Caco-2 (cell line): ENCODE results near the gene HSPE1. TPM values are rescaled to one million over a fixed set of nuclear protein-coding genes. Genes with fewer than 3 reads are reported as not detected.
"Not testable (repeated sequence)": the region's sequence is repeated elsewhere in the genome, so short reads cannot be mapped to it uniquely, and the experiment has no call there.

Source experiments
- Bru-seq: library from RNA; stranded (reverse); fragments of 400-500 nt; gene quantifications from one replicate; lab custom pipeline; 2021; lab: Mats Ljungman, UMichigan
- BruChase-seq, 2 experiments: library from RNA; stranded (reverse); fragments of 400-500 nt; gene quantifications; one replicate each; lab custom pipeline; 2021; lab: Mats Ljungman, UMichigan
- BruUV-seq: library from RNA; stranded (reverse); fragments of 400-500 nt; replicated peaks from 2 replicates; lab custom pipeline; 2021; lab: Mats Ljungman, UMichigan
- CTCF ChIA-PET: fragments of 300-600 bp; sonication (Branson Sonifier 250); formaldehyde crosslinking; loops from one replicate; lab custom pipeline; 2022; ENCODE audit warnings: antibody characterized with exemption; lab: Charles Lee
- POLR2A ChIA-PET: fragments of 300-600 bp; sonication (Branson Sonifier 250); formaldehyde crosslinking; loops from one replicate; lab custom pipeline; 2022; ENCODE audit warnings: antibody characterized with exemption; lab: Charles Lee
- DNase-seq, 2 experiments: peaks; one replicate each; pipeline versions ENCODE4 v3.0.0 to v3.0.0-alpha.2; 2020 to 2022
- H3K27me3 ChIP-seq: replicated peaks from 2 replicates; pipeline ENCODE4 v1.6.0; 2011; ENCODE audit warnings: low read length; ENCODE audit not compliant: control insufficient read depth, insufficient read depth
- H3K36me3 ChIP-seq: 2 replicates; pipeline ENCODE4 v1.5.1; 2011; ENCODE audit warnings: low read length; ENCODE audit not compliant: control insufficient read depth, insufficient read depth
- H3K4me1 ChIP-seq: fragments of 250-450 bp; sonication (Bioruptor Pico); 2 replicates; pipeline ENCODE4 v1.5.1; 2020; ENCODE audit warnings: mild to moderate bottlenecking
- H3K4me3 ChIP-seq: 2 replicates; pipeline ENCODE4 v1.5.1; 2011; ENCODE audit warnings: low read depth, mild to moderate bottlenecking, control low read depth, low read length
- H3K9me3 ChIP-seq: fragments of 250-450 bp; sonication (Bioruptor Pico); 2 replicates; pipeline ENCODE4 v1.5.1; 2020; ENCODE audit warnings: mild to moderate bottlenecking, moderate library complexity
- H3K27ac Mint-ChIP-seq: one replicate; pipeline ENCODE4 v1.8.0; 2022; ENCODE audit warnings: mixed read lengths; ENCODE audit not compliant: unreplicated experiment
- H3K27me3 Mint-ChIP-seq: one replicate; pipeline ENCODE4 v1.8.0; 2022; ENCODE audit warnings: mixed read lengths; ENCODE audit not compliant: insufficient read depth, unreplicated experiment
- H3K36me3 Mint-ChIP-seq: one replicate; pipeline ENCODE4 v1.8.0; 2022; ENCODE audit warnings: mild to moderate bottlenecking, mixed read lengths; ENCODE audit not compliant: insufficient read depth, unreplicated experiment
- H3K4me1 Mint-ChIP-seq: one replicate; pipeline ENCODE4 v1.8.0; 2022; ENCODE audit warnings: low read depth, mixed read lengths; ENCODE audit not compliant: unreplicated experiment
- H3K4me3 Mint-ChIP-seq: one replicate; pipeline ENCODE4 v1.8.0; 2022; ENCODE audit warnings: mild to moderate bottlenecking, moderate library complexity, mixed read lengths; ENCODE audit not compliant: unreplicated experiment
- H3K9me3 Mint-ChIP-seq: one replicate; pipeline ENCODE4 v1.8.0; 2022; ENCODE audit warnings: mixed read lengths; ENCODE audit not compliant: unreplicated experiment
- intact Hi-C: fragments of 100-400 bp; cut with micrococcal nuclease; formaldehyde crosslinking; loops from one replicate; pipeline ENCODE4 v1.10.0; 2022; ENCODE audit not compliant: unreplicated experiment
- long read RNA-seq: library from polyadenylated mRNA; stranded (forward); transcript quantifications from one replicate; pipeline ENCODE4 v2.0.0, GENCODE V29; 2022
- total RNA-seq: library from RNA; stranded (reverse); gene quantifications from 2 replicates; pipeline ENCODE4 v1.2.3, GENCODE V29; 2022
- TF ChIP-seq, protein P1 (sequence below), 2 experiments: fragments of 200-600 bp in 1 of 2; IDR thresholded peaks; 1 replicate in 1 of 2; 2 replicates in 1 of 2; pipeline versions ENCODE4 v1.5.1 to v1.8.0; 2011 to 2022; ENCODE audit warnings: antibody characterized with exemption in 1 of 2, control low read depth in 1 of 2, inconsistent platforms in 1 of 2, low read depth in 1 of 2, low read length in 1 of 2, mild to moderate bottlenecking in 1 of 2, moderate library complexity in 1 of 2; ENCODE audit not compliant: insufficient read depth in 1 of 2, severe bottlenecking in 1 of 2, unreplicated experiment in 1 of 2

The HSPE1 gene
- total RNA-seq (340 and 373 TPM in 2 replicates), Bru-seq, nascent RNA (percentile 99 among the genes with signal in this experiment), BruChase-seq, experiment 1, labeled RNA remaining after a 2-hour chase (percentile 100 among the genes with signal in this experiment), BruChase-seq, experiment 2, labeled RNA remaining after a 6-hour chase (percentile 100 among the genes with signal in this experiment)
- long read RNA-seq, transcript HSPE1-201 (4 exons, 950 nt), result major isoform, 444 of 474 reads
- long read RNA-seq, transcript HSPE1-202 (3 exons, 570 nt), result minor isoform, 8 of 474 reads
- long read RNA-seq, partial matches to known transcripts, result 12 of 474 reads
- long read RNA-seq, other reads (novel, unspliced or antisense), result 8 of 474 reads

DNA sequence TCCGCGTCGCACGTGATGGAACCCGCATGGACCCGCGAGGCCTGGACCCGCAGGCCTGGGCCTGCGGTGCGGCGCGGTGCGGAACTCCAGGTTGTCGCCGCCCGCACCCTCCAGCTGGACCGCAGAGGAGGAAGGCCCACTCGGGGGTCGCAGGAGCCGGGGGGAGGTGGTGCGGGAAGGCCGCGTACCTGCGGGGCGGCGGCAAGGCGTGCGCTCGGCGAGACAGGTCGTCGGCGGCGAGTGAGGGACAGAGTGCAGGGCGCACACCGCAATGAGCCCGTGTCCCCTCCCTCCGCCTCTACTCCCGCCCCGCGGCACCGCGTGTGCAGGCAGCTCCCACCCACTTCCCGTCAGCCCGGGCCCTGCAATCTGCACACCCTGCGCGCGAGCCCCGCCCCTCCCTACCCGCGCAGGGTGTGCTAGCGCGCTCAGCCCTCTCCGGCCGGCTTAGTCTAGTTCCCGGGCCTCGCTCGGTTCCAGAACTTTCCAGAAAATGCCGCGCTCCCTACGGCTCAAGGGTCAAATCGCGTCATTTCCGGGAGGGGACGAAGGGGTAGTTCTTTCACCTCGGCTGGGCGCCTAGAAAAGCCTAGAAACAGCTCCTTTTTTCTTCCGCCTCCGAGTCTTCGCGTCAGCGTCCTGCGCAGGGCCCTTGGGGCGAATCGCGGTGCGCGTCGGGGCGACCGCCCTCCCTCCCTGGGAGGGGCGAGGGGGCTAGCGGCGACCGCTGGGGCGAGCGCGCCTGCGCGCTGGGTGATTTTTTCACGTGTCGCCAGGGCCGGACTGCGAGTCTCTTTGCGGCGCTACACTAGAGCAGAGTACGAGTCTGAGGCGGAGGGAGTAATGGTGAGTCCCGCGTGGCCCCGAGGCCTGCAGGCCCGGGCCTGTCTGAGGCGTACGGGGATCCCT is at the start of gene HSPE1, which contains the start of gene HSPD1:
Gene HSPE1 (plus strand): TSS at position 786 of the 909 bp plus-strand sequence. CDS start 58 bp downstream, at position 844.
Gene HSPD1 (minus strand): TSS at position 247 of the 909 bp plus-strand sequence. CDS start 992 bp downstream, outside the sequence.
- POLR2A ChIA-PET, result interaction anchor here (0.5 to 2.8 kb wide), 23 partner anchors 8 to 1240 kb away, joined by 3 to 64 read pairs (median 4); partner anchors contain the start of genes CCDC150, COQ10B, MARS2 and MOB4
- intact Hi-C loops, result loop anchor here (1.0 to 5.0 kb wide), 6 partner anchors 16 to 277 kb away; partner anchors contain the start of genes COQ10B, MARS2, MOB4 and SF3B1

DNA sequence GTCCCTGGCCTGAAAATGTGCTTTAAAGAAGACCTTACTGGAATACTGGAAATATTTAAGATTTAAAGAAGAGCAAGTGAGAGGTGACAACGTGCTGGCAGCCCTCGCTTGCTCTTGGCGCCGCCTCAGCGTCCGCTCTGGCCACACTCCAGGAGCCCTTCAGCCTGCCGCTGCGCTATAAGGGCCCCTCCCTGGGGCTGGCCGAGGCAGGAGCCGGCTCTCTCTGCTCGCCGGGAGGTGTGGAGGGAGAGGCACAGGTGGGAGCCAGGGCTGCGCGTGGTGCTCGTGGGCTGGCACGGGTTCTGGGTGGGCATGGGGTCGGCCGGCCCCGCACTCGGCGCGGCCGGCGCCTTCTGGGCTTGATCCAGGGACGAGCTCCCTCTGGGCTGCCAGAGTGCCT is 49.7 kb upstream of the HSPE1 start:
- Mint-ChIP-seq H3K9me3 (no peaks in the 10 kb centered on the region), H3K4me3 (no peak overlapping the region), H3K27ac (no peak overlapping the region), H3K36me3 (peaks cover 25% of the 10 kb centered on the region), H3K4me1 (peaks cover 12% of the 10 kb centered on the region), H3K27me3 (no peaks in the 10 kb centered on the region)
- CTCF ChIA-PET, result interaction anchor here (0.6 kb wide), 1 partner anchor 15 kb away, joined by 3 read pairs; the partner anchor contains the start of gene SF3B1
- TF ChIP-seq, protein P1, sequence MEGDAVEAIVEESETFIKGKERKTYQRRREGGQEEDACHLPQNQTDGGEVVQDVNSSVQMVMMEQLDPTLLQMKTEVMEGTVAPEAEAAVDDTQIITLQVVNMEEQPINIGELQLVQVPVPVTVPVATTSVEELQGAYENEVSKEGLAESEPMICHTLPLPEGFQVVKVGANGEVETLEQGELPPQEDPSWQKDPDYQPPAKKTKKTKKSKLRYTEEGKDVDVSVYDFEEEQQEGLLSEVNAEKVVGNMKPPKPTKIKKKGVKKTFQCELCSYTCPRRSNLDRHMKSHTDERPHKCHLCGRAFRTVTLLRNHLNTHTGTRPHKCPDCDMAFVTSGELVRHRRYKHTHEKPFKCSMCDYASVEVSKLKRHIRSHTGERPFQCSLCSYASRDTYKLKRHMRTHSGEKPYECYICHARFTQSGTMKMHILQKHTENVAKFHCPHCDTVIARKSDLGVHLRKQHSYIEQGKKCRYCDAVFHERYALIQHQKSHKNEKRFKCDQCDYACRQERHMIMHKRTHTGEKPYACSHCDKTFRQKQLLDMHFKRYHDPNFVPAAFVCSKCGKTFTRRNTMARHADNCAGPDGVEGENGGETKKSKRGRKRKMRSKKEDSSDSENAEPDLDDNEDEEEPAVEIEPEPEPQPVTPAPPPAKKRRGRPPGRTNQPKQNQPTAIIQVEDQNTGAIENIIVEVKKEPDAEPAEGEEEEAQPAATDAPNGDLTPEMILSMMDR (IDR thresholded peaks at IDR 0.05; ENCODE audit: insufficient read depth in 1 of 2, low read depth in 1 of 2, low read length in 1 of 2, severe bottlenecking in 1 of 2, unreplicated experiment in 1 of 2), result no peak
- Histone ChIP-seq H3K4me1 (peaks cover 16% of the 10 kb centered on the region), H3K4me3 (no peak overlapping the region), H3K27me3 (no peaks in the 10 kb centered on the region), H3K36me3 (no peaks in the 10 kb centered on the region), H3K9me3 (no peaks in the 10 kb centered on the region; the same call in 1 of the 2 replicates)
- DNase-seq, result no peak
- BruUV-seq, result no TSS peak
- POLR2A ChIA-PET, result interaction anchor here (0.9 to 4.0 kb wide), 4 partner anchors 10 to 254 kb away, joined by 3 to 64 read pairs (median 12); partner anchors contain the start of genes HSPD1, HSPE1, MARS2 and SF3B1
- intact Hi-C loops, result loop anchor here (10.0 kb wide), 1 partner anchor 254 kb away; the partner anchor contains the start of gene MARS2

More for the DNA sequence above, at the start of gene HSPE1, which contains the start of gene HSPD1:
- Mint-ChIP-seq H3K36me3 (peaks cover 97% of the 10 kb centered on the region), H3K4me3 (peak within 1 kb of the TSS; percentile 95), H3K27ac (peak within 1 kb of the TSS; percentile 97), H3K4me1 (peaks cover 7% of the 10 kb centered on the region), H3K27me3 (no peaks in the 10 kb centered on the region), H3K9me3 (no peaks in the 10 kb centered on the region)
- Histone ChIP-seq H3K9me3 (no peaks in the 10 kb centered on the region), H3K4me3 (peak within 1 kb of the TSS; percentile 91), H3K36me3 (peaks cover 6% of the 10 kb centered on the region), H3K27me3 (no peaks in the 10 kb centered on the region), H3K4me1 (peaks cover 42% of the 10 kb centered on the region)
- TF ChIP-seq, protein P1 (IDR thresholded peaks at IDR 0.05; ENCODE audit: insufficient read depth in 1 of 2, low read depth in 1 of 2, low read length in 1 of 2, severe bottlenecking in 1 of 2, unreplicated experiment in 1 of 2), result no peak
- BruUV-seq, result no TSS peak
- DNase-seq, result peak; percentile 99
- CTCF ChIA-PET, result interaction anchor here (0.7 to 1.3 kb wide), 4 partner anchors 16 to 307 kb away, joined by 3 to 5 read pairs (median 4); partner anchors contain the start of genes COQ10B and MOB4

DNA sequence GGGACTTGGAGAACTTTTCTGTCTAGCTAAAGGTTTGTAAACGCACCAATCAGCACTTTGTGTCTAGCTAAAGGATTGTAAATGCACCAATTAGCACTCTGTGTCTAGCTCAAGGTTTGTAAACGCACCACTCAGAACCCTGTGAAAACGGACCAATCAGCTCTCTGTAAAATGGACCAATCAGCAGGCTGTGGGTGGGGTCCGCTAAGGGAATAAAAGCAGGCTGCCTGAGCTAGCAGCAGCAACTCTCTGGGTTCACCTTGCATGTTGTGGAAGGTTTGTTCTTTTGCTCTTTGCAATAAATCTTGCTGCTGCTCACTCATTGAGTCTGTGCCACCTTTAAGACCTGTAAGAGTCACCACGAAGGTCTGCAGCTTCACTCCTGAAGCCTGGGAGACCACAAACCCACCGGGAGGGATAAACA is 49.2 kb upstream of the HSPE1 start:
- CTCF ChIA-PET, H3K4me3 ChIP-seq, H3K9me3 Mint-ChIP-seq, H3K36me3 ChIP-seq, BruUV-seq, H3K9me3 ChIP-seq, H3K27me3 ChIP-seq, H3K27me3 Mint-ChIP-seq: not testable (repeated sequence)
- H3K4me1 ChIP-seq, result peaks cover 16% of the 10 kb centered on the region
- POLR2A ChIA-PET, result interaction anchor here (0.9 to 4.0 kb wide), 4 partner anchors 9 to 254 kb away, joined by 3 to 64 read pairs (median 12); partner anchors contain the start of genes HSPD1, HSPE1, MARS2 and SF3B1
- peak overlapping the region; percentile 98 for H3K27ac Mint-ChIP-seq
- intact Hi-C loops, result loop anchor here (10.0 kb wide), 1 partner anchor 254 kb away; the partner anchor contains the start of gene MARS2
- H3K4me1 Mint-ChIP-seq, result peaks cover 12% of the 10 kb centered on the region
- peaks cover 29% of the 10 kb centered on the region for H3K36me3 Mint-ChIP-seq
- H3K4me3 Mint-ChIP-seq, result peak overlapping the region; percentile 92
- peak; percentile 53 to 64 for DNase-seq
